Loucy (cell line): Measurements from ENCODE around the gene RNF169.

Experiments used
- H2AFZ ChIP-seq: fragments of 200-600 bp; sonication (generic); 2 replicates; pipeline ENCODE4 v1.6.0; 2016; ENCODE audit warnings: antibody characterized with exemption, mild to moderate bottlenecking, low read length, moderate library complexity
- H3F3A ChIP-seq: fragments of 200-600 bp; 2 replicates; pipeline ENCODE4 v1.6.0; 2016; ENCODE audit warnings: antibody characterized with exemption, low read depth, mild to moderate bottlenecking
- H3K27me3 ChIP-seq: fragments of 200-600 bp; sonication (generic); 2 replicates; pipeline ENCODE4 v1.6.1; 2014; ENCODE audit warnings: low read length, mild to moderate bottlenecking; ENCODE audit not compliant: insufficient read depth, poor library complexity, severe bottlenecking
- H3K36me3 ChIP-seq: fragments of 200-600 bp; sonication (generic); 2 replicates; pipeline ENCODE4 v1.6.1; 2016; ENCODE audit warnings: low read length; ENCODE audit not compliant: insufficient read depth
- H3K4me1 ChIP-seq: fragments of 200-600 bp; sonication (generic); 2 replicates; pipeline ENCODE4 v1.5.1; 2014; ENCODE audit warnings: low read length, mild to moderate bottlenecking; ENCODE audit not compliant: insufficient read depth, poor library complexity, severe bottlenecking
- H3K4me2 ChIP-seq: fragments of 200-600 bp; sonication (generic); 2 replicates; pipeline ENCODE4 v1.6.0; 2014; ENCODE audit warnings: antibody characterized with exemption, low read length, low read depth, mild to moderate bottlenecking; ENCODE audit not compliant: poor library complexity, severe bottlenecking
- H3K4me3 ChIP-seq: fragments of 200-600 bp; sonication (generic); 2 replicates; pipeline ENCODE4 v1.5.1; 2014; ENCODE audit warnings: low read length, mild to moderate bottlenecking, mixed read lengths; ENCODE audit not compliant: poor library complexity, severe bottlenecking
- H3K79me2 ChIP-seq: fragments of 200-600 bp; sonication (generic); 2 replicates; pipeline ENCODE4 v1.6.1; 2014; ENCODE audit warnings: low read length; ENCODE audit not compliant: insufficient read depth
- H3K9ac ChIP-seq: fragments of 200-600 bp; sonication (generic); 2 replicates; pipeline ENCODE4 v1.6.0; 2014; ENCODE audit warnings: mild to moderate bottlenecking, low read depth, low read length, moderate library complexity; ENCODE audit not compliant: poor library complexity, severe bottlenecking
- H3K9me2 ChIP-seq: fragments of 200-600 bp; sonication (generic); replicated peaks from 2 replicates; pipeline ENCODE4 v1.6.1; 2016; ENCODE audit warnings: low read depth, low read length, mixed read lengths
- H3K9me3 ChIP-seq: fragments of 200-600 bp; sonication (generic); 2 replicates; pipeline ENCODE4 v1.6.1; 2014; ENCODE audit warnings: mild to moderate bottlenecking, antibody characterized with exemption, low read length, low read depth; ENCODE audit not compliant: insufficient read depth
- H4K20me1 ChIP-seq: fragments of 200-600 bp; sonication (generic); 2 replicates; pipeline ENCODE4 v1.6.0; 2014; ENCODE audit warnings: antibody characterized with exemption, low read length, mild to moderate bottlenecking; ENCODE audit not compliant: insufficient read depth, poor library complexity, severe bottlenecking
- CTCF ChIP-seq: fragments of 200-600 bp; sonication (generic); conservative IDR thresholded peaks from 2 replicates; pipeline ENCODE4 v1.5.1; 2014; ENCODE audit warnings: mild to moderate bottlenecking, antibody characterized with exemption, low read length
- EZH2phosphoT487 ChIP-seq: fragments of 200-600 bp; IDR thresholded peaks from 2 replicates; pipeline ENCODE4 v1.6.1; 2018; ENCODE audit warnings: antibody characterized with exemption, mild to moderate bottlenecking, moderate library complexity, borderline replicate concordance

Gene RNF169

GRCh38 chr11:74845978-74846517 is 97.4 kb downstream of the RNF169 start:
- Histone ChIP-seq H3K36me3 (peaks cover 20% of the 10 kb centered on the region), H3K4me2 (no peak overlapping the region), H4K20me1 (no peaks in the 10 kb centered on the region), H2AFZ (no peak overlapping the region), H3K79me2 (no peaks in the 10 kb centered on the region), H3F3A (no peaks in the 10 kb centered on the region), H3K9ac (no peak overlapping the region), H3K9me3 (no peaks in the 10 kb centered on the region), H3K4me3 (no peak overlapping the region), H3K4me1 (peaks cover 22% of the 10 kb centered on the region), H3K27me3 (no peaks in the 10 kb centered on the region), H3K9me2 (no peaks in the 10 kb centered on the region)
- TF ChIP-seq CTCF (no peak), EZH2phosphoT487 (no peak)

GRCh38 chr11:74846770-74847169 is 98.1 kb downstream of the RNF169 start:
- H3K4me3 ChIP-seq, result no peak overlapping the region
- H4K20me1 ChIP-seq, result no peaks in the 10 kb centered on the region
- no peaks in the 10 kb centered on the region for H3F3A ChIP-seq

GRCh38 chr11:74847395-74847794 is 98.7 kb downstream of the RNF169 start:
- Histone ChIP-seq H3F3A (no peaks in the 10 kb centered on the region), H3K4me2 (peak overlapping the region; percentile 22)

More at GRCh38 chr11:74846770-74847169, 98.1 kb downstream of the RNF169 start:
- Histone ChIP-seq H3K27me3 (no peaks in the 10 kb centered on the region), H3K4me2 (peak overlapping the region; percentile 22), H3K36me3 (peaks cover 17% of the 10 kb centered on the region; the same call in 1 of the 2 replicates), H3K79me2 (no peaks in the 10 kb centered on the region), H3K4me1 (peaks cover 22% of the 10 kb centered on the region), H2AFZ (no peak overlapping the region), H3K9ac (no peak overlapping the region), H3K9me3 (no peaks in the 10 kb centered on the region), H3K9me2 (no peaks in the 10 kb centered on the region)
- TF ChIP-seq EZH2phosphoT487, result no peak
- no peak for TF ChIP-seq CTCF

More at GRCh38 chr11:74847395-74847794, 98.7 kb downstream of the RNF169 start:
- Histone ChIP-seq H3K9me3 (no peaks in the 10 kb centered on the region), H3K4me3 (no peak overlapping the region), H3K27me3 (no peaks in the 10 kb centered on the region), H3K36me3 (peaks cover 11% of the 10 kb centered on the region; the same call in 1 of the 2 replicates), H3K4me1 (peaks cover 22% of the 10 kb centered on the region), H3K79me2 (no peaks in the 10 kb centered on the region), H4K20me1 (no peaks in the 10 kb centered on the region), H3K9me2 (no peaks in the 10 kb centered on the region), H3K9ac (no peak overlapping the region), H2AFZ (no peak overlapping the region)
- TF ChIP-seq CTCF (no peak), EZH2phosphoT487 (no peak)
